Panc1 (cell line): ENCODE data around the gene COA5. TPM values are rescaled to one million over a fixed set of nuclear protein-coding genes. Genes with fewer than 3 reads are reported as not detected.

Experiments used
- ATAC-seq: fragments of 200-7000 bp; cut with Tn5 transposase; 2 replicates; pipeline ENCODE4 v1.9.1; 2020; ENCODE audit warnings: mild to moderate bottlenecking, moderate library complexity
- BruUV-seq: library from RNA; stranded (reverse); fragments of 400-500 nt; replicated peaks from 2 replicates; lab custom pipeline; 2021; lab: Mats Ljungman, UMichigan
- CTCF ChIA-PET: fragments of 300-600 bp; sonication (Branson Sonifier 250); formaldehyde crosslinking; loops from one replicate; lab custom pipeline; 2022; ENCODE audit warnings: antibody characterized with exemption; lab: Charles Lee
- POLR2A ChIA-PET: fragments of 300-600 bp; sonication (Branson Sonifier 250); formaldehyde crosslinking; loops from one replicate; lab custom pipeline; 2022; ENCODE audit warnings: antibody characterized with exemption; lab: Charles Lee
- DNase-seq: peaks from one replicate; pipeline ENCODE4 v3.0.0-alpha.2; 2010; ENCODE audit warnings: low read depth, low spot score
- H3K27ac ChIP-seq: 2 replicates; pipeline ENCODE4 v1.5.1; 2011; ENCODE audit warnings: mild to moderate bottlenecking, low read length, inconsistent platforms
- H3K27me3 ChIP-seq: fragments of 200-500 bp; sonication (Bioruptor generic); 2 replicates; pipeline ENCODE4 v1.6.0; 2014; ENCODE audit warnings: low read length, inconsistent platforms; ENCODE audit not compliant: control insufficient read depth, insufficient read depth
- H3K36me3 ChIP-seq: fragments of 200-500 bp; sonication (Bioruptor generic); 2 replicates; pipeline ENCODE4 v1.5.1; 2014; ENCODE audit warnings: inconsistent platforms, mild to moderate bottlenecking, low read length, moderate library complexity; ENCODE audit not compliant: control insufficient read depth, insufficient read depth
- H3K4me1 ChIP-seq: 2 replicates; pipeline ENCODE4 v1.5.1; 2011; ENCODE audit warnings: inconsistent platforms, mild to moderate bottlenecking, low read length, moderate library complexity; ENCODE audit not compliant: control insufficient read depth, insufficient read depth
- H3K4me3 ChIP-seq, 2 experiments: 2 replicates each; pipeline ENCODE4 v1.5.1; 2011 to 2012; ENCODE audit warnings: low read depth in 2 of 2, low read length in 2 of 2, mild to moderate bottlenecking in 2 of 2, inconsistent platforms in 1 of 2, moderate library complexity in 1 of 2
- H3K9me3 ChIP-seq: fragments of 200-500 bp; sonication (Bioruptor generic); 2 replicates; pipeline ENCODE4 v1.5.1; 2014; ENCODE audit warnings: low read depth, mild to moderate bottlenecking, inconsistent platforms, low read length, moderate library complexity; ENCODE audit not compliant: control insufficient read depth, insufficient read depth
- POLR2AphosphoS5 ChIP-seq: IDR thresholded peaks from 2 replicates; pipeline ENCODE4 v1.6.1; 2012; ENCODE audit warnings: mild to moderate bottlenecking, low read depth, low read length, moderate library complexity
- SIN3A ChIP-seq: IDR thresholded peaks from 2 replicates; pipeline ENCODE4 v1.6.1; 2012; ENCODE audit warnings: low read depth, mild to moderate bottlenecking, low read length, moderate library complexity, borderline replicate concordance; ENCODE audit not compliant: insufficient read depth
- TCF7L2 ChIP-seq: IDR thresholded peaks from 2 replicates; pipeline ENCODE4 v1.6.1; 2011; ENCODE audit warnings: mild to moderate bottlenecking, low read depth, low read length, inconsistent platforms
- in situ Hi-C: cut with HindIII; loops from 2 replicates; pipeline ENCODE4 v1.10.0; 2016; ENCODE audit warnings: low sequenced_read_pairs, low pct_unique_long_range_greater_than_20kb
- intact Hi-C: fragments of 100-400 bp; cut with micrococcal nuclease; formaldehyde crosslinking; loops from one replicate; pipeline ENCODE4 v1.10.0; 2022; ENCODE audit not compliant: unreplicated experiment
- total RNA-seq: library from RNA; stranded (reverse); gene quantifications from one replicate; pipeline ENCODE4 v1.2.1, GENCODE V29; 2021; ENCODE audit not compliant: unreplicated experiment
- TF ChIP-seq, protein P1 (sequence below): fragments of 450-650 bp; IDR thresholded peaks from 2 replicates; pipeline ENCODE4 v1.5.1; 2017; ENCODE audit warnings: mild to moderate bottlenecking
- TF ChIP-seq, protein P2 (sequence below), 2 experiments: IDR thresholded peaks; 2 replicates each; pipeline ENCODE4 v1.6.1; 2011 to 2012; ENCODE audit warnings: low read depth in 2 of 2, control low read depth in 1 of 2, low read length in 1 of 2, mild to moderate bottlenecking in 1 of 2, moderate library complexity in 1 of 2; ENCODE audit not compliant: insufficient read depth in 1 of 2

Gene COA5
- total RNA-seq, 1 experiment from 2014 or later: 20.6 TPM

DNA sequence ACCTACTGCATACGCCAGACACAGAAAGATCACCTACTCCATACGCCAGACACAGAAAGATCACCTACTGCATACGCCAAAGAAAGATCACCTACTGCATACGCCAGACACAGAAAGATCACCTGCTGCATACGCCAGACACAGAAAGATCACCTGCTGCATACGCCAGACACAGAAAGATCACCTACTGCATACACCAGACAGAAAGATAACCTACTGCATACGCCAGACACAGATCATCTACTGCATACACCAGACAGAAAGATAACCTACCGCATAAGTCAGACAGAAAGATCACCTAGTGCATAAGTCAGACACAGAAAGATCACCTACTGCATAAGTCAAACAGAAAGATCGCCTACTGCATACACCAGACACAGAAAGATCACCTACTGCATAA, 25.8 kb downstream of the COA5 start:
- ChIA-PET POLR2A (no interaction called here), CTCF (no interaction called here)
- no peak for DNase-seq
- TF ChIP-seq, protein P1, sequence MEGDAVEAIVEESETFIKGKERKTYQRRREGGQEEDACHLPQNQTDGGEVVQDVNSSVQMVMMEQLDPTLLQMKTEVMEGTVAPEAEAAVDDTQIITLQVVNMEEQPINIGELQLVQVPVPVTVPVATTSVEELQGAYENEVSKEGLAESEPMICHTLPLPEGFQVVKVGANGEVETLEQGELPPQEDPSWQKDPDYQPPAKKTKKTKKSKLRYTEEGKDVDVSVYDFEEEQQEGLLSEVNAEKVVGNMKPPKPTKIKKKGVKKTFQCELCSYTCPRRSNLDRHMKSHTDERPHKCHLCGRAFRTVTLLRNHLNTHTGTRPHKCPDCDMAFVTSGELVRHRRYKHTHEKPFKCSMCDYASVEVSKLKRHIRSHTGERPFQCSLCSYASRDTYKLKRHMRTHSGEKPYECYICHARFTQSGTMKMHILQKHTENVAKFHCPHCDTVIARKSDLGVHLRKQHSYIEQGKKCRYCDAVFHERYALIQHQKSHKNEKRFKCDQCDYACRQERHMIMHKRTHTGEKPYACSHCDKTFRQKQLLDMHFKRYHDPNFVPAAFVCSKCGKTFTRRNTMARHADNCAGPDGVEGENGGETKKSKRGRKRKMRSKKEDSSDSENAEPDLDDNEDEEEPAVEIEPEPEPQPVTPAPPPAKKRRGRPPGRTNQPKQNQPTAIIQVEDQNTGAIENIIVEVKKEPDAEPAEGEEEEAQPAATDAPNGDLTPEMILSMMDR: no peak
- TF ChIP-seq TCF7L2 (no peak), POLR2AphosphoS5 (no peak), SIN3A (no peak)
- TF ChIP-seq, protein P2, sequence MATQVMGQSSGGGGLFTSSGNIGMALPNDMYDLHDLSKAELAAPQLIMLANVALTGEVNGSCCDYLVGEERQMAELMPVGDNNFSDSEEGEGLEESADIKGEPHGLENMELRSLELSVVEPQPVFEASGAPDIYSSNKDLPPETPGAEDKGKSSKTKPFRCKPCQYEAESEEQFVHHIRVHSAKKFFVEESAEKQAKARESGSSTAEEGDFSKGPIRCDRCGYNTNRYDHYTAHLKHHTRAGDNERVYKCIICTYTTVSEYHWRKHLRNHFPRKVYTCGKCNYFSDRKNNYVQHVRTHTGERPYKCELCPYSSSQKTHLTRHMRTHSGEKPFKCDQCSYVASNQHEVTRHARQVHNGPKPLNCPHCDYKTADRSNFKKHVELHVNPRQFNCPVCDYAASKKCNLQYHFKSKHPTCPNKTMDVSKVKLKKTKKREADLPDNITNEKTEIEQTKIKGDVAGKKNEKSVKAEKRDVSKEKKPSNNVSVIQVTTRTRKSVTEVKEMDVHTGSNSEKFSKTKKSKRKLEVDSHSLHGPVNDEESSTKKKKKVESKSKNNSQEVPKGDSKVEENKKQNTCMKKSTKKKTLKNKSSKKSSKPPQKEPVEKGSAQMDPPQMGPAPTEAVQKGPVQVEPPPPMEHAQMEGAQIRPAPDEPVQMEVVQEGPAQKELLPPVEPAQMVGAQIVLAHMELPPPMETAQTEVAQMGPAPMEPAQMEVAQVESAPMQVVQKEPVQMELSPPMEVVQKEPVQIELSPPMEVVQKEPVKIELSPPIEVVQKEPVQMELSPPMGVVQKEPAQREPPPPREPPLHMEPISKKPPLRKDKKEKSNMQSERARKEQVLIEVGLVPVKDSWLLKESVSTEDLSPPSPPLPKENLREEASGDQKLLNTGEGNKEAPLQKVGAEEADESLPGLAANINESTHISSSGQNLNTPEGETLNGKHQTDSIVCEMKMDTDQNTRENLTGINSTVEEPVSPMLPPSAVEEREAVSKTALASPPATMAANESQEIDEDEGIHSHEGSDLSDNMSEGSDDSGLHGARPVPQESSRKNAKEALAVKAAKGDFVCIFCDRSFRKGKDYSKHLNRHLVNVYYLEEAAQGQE (IDR thresholded peaks at IDR 0.05; ENCODE audit: insufficient read depth in 1 of 2, low read depth in 2 of 2, low read length in 1 of 2): no peak
- Histone ChIP-seq H3K27ac (no peak overlapping the region), H3K4me1 (no peaks in the 10 kb centered on the region), H3K36me3 (no peaks in the 10 kb centered on the region), H3K9me3 (no peaks in the 10 kb centered on the region), H3K4me3 (no peak overlapping the region), H3K27me3 (no peaks in the 10 kb centered on the region)
- intact Hi-C loops: no loop called here
- in situ Hi-C loops: no loop called here
- no peak for ATAC-seq
- no TSS peak for BruUV-seq

DNA sequence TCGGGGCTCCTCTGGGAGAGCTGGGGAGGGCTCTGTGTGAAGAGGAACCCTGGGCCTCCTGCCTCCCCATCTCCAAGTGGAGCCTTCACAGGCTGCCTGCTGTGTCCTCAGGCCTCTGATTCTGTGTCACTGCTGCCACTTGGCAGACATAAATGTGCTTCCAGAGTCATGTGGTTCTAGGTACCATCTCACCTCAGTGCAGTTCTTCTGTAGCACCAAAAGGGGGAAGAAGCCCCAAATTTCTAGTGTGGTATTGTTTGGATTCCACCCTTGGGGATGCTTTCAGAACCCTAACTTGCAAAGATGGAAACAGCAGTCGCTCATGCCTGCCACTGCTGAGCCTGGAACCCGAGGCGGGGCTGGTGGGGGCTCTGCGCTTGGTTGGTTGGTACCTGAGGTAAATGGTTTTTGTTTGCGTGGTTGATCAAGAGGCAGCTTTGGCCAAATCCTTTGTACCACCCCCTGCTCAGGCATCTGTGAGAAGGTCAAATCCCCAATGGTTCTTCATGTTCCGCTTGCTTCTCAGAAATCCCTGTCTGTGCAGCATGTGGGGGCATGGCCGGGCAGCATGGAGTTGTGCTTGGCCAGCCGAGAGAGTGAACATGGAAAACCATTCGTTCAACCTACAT, 27.5 kb downstream of the COA5 start:
- CTCF ChIA-PET: no interaction called here
- Histone ChIP-seq H3K4me3 (no peak overlapping the region), H3K4me1 (no peaks in the 10 kb centered on the region), H3K36me3 (no peaks in the 10 kb centered on the region), H3K27me3 (no peaks in the 10 kb centered on the region), H3K9me3 (no peaks in the 10 kb centered on the region), H3K27ac (no peak overlapping the region)
- BruUV-seq: no TSS peak
- no peak for DNase-seq
- ATAC-seq: no peak
- intact Hi-C loops (no loop called here), in situ Hi-C loops (no loop called here)
- POLR2A ChIA-PET: no interaction called here
- TF ChIP-seq, protein P2 (IDR thresholded peaks at IDR 0.05; ENCODE audit: insufficient read depth in 1 of 2, low read depth in 2 of 2, low read length in 1 of 2): no peak
- TF ChIP-seq TCF7L2: no peak
- TF ChIP-seq POLR2AphosphoS5: no peak
